HG03175 (cell line): Measurements from ENCODE around the gene RSPO3.

ENCODE experiments used
- ATAC-seq: cut with Tn5 transposase; IDR thresholded peaks from one replicate; pipeline ENCODE4 v1.9.1; 2021; ENCODE audit warnings: mild to moderate bottlenecking, moderate library complexity; ENCODE audit not compliant: unreplicated experiment

RSPO3 gene

DNA sequence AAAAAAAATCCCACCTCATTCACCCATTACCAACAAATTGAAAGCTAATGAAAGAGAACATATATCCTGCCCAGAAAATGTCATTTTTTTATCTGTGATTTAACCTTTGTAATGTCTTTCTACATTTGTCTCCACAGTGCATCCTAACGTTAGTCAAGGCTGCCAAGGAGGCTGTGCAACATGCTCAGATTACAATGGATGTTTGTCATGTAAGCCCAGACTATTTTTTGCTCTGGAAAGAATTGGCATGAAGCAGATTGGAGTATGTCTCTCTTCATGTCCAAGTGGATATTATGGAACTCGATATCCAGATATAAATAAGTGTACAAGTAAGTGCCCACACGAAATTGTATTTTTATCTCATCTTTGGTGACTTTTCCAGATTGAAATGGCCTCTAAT is 30.0 kb downstream of the RSPO3 start:
- ATAC-seq, result no peak

DNA sequence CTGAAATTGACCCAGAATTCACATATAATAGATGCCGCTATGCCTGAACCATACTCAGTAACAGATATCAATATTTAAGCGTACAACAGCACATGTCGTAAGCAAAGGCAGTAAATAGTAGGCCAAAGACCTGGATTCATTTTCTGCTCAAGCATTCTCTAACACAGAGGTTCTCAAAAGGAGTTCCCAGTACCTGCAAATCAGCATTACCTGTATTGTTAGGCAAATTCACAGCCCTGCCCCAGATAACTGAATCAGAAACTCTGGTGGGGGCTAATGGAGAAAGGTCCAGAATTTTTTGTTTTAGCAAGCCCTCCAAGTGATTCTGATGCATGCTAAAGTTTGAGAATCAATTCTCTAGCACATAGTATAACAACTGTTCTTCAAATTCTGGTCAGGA is 36.0 kb downstream of the RSPO3 start:
- no peak for ATAC-seq

DNA sequence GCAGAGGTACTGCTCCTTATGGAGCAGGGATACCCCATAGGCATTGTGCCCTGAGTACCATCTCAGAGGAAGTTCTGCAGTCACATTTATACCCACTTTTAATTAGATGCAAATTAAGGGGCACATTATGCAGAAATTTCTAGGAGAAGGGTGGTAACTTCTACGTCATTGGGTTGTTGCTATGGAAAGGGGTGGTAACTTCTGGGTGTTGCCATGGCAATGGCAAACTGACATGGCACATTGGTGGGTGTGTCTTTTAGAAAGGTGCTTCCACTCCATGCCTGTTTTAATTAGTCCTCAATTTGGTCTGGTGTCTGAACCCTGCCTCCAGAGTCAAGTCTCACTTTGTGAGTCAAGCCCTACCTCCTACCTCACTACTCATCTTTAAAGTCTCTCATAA is 42.0 kb downstream of the RSPO3 start:
- no peak for ATAC-seq

DNA sequence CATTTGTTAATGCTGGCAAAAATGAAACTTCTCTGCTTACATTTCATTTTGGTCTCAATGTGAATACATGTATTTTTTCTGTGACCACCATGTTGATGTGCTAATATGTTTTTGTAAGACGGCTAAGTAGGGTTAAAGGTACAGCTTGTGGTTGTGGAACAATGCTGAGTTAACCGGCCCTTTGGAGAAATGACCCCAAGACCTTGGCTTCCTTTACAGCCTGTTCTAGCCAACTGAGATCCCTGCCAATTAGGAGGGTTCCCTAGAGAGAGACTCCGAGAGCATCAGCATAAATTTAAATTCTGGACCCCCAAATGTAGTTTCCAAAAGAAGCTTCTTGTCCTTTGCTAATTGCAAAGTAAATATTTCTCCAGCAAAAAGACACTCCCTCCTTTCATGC is 44.4 kb downstream of the RSPO3 start:
- ATAC-seq, result no peak

DNA sequence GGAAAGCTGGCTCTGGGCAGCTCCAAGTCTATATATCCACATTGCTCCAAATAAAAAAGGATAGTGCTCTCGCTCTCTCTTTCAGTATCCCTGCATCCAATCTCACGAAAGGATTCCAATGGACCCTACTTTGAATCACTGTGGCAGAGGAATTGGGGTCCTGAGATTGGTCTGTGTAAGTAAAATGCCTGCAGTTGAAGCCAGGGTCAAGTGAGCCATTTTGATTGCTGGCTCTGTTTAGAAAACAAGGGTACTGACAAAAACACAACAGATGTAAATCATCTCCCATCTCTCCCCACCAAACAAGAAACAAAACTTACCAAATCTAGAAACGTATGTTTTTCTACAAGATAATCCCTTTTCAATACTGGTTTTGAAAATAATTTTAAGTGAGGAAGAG is 45.6 kb downstream of the RSPO3 start:
- ATAC-seq, result no peak

DNA sequence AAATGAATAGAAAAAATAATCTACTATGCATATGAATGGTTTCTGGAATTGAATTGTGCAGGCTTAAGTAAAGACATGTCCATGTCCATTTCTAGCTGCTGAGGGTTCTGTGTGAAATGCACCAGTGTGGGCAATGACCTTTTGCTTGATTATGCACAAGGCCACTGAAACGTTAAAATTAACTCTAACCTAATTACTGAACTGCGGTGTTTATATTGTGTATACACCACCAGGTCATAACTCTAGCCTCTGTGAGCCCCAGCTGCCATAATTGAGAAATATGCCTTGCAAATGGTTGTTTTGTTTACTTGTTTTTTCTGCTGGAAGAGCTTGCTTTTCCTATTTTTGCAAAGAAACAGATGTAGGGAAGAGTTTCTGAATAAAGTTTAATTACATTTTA is 46.1 kb downstream of the RSPO3 start:
- no peak for ATAC-seq

DNA sequence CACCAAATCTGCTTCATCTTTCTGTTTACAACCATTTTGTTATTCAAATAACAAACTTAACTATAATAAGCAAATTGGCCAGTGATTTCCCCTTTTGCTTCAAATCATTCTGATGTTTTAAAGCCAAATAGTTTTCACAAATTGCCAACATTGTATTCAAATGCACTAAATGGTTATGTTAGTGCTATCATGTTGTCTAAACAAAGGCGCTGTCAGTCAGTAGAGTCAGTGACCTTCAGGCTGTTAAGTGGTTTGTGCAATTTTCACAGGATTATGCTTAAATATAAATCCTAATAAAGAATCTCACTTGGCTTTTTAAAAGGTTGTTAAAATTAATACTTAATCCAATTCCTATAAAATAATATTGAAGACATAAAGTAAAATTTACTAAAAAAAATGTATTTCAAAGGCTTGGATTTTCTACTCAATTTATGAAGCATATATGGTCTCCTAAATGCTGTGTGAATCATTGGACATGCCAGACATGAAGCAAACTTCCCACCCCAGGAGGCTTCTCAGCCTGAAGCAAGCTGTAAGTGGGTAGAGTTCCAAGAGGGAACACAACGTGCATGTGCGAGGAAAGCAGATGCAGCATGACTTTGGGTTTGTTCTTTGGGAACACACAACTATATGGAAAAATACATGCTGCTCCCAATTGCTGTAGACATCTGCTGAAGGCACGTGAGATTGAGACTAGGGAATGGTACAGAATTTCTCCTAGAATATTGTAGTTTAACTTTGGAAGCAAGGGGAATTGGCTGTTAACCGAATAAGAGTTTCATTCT is 54.9 kb downstream of the RSPO3 start:
- no peak for ATAC-seq

DNA sequence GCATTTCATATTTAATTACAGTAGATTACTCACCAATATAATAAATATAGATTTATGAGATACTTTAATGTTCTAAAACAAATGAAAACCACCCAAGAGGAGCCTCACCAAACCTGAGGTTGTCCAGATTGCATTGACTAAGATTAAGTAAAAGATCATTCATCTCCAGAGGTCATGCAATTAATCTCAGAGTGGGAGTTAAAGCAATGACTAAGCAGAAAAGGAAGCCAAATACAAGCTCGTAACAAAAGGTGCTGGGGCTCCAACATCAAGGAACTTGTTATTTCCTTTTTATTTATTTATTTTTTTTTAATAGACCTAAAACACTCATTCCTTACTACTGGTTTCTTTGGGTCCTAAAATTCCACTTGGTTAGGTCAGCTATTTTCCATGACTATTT is 57.7 kb downstream of the RSPO3 start:
- ATAC-seq, result no peak

DNA sequence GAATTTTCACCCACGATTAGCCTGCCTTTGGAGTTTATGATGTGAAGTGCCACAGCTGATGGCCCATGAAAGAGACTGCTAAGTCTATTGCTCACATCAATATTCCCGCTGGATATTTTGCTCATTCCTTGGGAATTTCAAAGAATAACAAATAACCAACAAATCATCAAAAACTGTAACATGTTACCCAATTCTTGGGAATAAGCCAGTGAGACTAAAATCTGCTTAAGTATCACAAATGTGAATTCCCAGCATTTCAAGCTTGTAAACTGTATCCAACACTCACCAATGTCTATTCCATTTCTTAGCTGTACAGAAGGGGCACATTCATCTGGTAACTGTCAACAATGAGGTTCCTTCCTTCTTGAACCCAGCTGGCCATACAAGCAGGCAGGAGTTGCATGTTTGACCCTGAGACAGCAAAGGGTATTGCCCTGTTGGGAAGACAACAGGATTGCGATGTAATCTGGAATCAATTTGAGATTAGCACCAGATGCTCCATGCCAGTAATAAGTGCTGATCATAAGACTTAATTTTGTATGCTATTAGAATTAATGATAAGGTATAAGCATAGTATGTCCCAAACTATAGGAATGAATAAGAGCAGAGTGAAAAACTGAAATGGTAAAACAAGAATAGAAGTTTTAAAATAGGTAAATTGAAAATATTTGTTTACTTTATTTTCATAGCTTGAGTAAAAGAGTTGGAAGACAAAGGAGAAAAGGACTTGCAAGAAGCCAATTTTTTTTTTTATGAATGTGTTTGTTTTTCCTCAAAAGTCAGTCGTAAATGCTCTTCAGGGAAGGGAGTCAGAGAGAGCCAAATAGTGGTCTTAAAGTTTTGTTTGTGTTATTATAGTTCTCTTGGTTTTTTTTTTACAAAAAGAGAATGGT is 58.8 kb downstream of the RSPO3 start:
- ATAC-seq, result no peak

DNA sequence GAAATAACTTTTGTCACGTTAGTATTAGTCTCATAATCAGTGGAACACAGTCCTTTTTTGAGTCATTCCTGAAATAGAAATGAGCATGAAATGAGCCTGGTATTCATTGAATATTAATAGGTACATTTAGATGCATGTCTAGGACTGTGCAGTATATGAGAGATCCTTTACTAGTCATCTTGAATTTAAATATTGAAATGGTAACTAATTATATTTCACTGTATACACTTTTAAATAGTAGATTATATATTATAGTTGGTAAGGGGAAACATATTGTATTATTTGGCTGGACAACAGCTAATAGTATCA is 59.4 kb downstream of the RSPO3 start:
- ATAC-seq, result no peak

DNA sequence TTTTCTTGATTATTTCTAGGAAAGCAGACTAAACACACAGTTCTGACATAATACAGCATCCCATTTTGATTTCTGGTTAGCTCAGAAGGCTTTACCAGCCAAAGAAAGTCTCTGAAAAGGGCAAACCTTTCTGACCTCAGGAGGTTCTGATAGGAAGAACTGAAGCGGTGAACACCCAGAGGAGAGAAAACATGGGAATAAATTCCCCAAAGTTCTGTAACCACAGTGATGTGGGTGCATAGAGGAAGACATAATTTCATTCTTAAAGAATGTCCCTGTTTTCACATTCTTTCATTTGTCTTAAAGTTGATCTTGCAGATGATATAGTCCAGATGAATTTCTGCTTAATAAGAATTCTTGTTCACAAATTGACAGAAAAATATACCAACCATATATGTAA is 60.3 kb downstream of the RSPO3 start:
- no peak for ATAC-seq

DNA sequence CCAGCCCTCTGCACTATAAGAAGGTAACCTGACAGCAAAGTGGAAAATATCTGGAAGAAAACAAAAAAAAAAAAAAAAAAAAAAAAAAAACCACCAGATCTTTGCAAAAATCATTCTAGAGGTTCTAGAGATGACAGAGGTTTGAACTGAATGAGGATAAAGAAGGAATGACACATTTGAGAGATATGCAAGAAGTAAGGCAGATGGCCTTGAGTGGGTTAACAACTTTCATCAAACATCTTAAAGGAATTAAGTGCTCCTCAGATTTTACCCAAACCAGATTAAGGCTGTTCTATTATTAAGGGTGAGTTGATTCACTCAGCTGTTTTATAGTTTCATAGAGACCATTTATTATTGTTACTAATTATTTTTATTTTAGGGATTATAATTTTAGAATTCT is 62.0 kb downstream of the RSPO3 start:
- ATAC-seq, result no peak

DNA sequence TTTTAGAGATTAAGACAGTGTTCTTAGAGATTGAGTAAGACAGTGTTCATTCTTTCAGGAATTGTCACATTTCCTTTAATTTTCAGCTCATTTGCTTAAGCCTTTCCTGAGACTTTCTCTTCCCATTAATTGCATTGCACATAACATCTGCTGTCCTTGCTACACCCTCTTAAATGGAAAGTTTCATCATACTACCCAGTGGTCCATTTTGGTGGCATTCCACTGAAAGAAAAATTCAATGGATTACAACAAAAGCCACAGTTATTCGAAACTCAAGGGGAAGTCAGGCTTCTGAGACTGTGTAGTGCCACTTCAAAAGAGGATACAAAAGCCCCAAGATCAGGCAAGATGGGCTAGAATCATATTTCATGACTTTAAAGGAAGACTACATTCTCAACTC is 64.0 kb downstream of the RSPO3 start:
- ATAC-seq, result no peak

DNA sequence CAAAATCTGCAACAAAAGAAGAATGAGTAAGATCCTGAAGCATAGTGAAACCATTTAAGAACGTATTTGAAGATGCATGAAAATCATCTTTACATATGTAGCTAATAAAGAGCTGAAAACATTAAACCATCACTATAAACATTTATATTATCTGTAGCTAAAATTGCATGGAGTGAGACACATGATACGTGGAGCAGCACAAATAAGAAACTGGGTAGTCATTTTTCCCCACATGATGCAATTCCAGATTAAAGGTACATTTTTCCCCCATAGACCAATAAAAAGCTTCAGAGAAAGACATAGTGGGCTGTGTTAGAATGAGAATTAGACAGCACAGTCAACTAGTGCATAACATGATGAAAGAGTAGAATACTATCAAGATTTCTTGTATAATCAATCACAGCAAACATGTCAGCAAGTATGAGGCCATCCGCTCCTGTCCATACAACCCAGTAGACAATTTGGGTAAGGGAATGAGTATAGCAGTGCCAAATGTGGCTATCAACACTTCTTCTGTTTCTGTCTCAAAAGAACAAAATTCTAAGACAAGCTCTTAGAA is 67.0 kb downstream of the RSPO3 start:
- no peak for ATAC-seq

DNA sequence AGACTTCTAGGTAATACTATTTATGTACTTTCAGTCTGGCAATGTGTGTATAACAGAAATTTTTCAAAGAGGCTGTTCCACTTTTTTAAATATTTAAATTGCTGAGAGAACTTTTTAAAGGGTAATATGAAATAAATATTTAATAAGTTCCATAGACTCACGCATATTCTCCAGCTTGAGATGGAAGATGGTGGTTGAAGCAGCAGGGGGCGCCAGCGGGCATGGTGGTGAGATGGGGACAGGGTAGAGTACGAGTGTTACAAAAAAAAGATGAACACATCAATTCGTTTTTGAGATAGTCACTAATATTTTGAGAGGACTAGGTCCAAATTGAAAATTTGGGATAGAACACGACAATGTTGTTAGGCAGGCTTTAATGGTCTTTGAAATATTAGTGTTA is 68.4 kb downstream of the RSPO3 start:
- ATAC-seq, result peak; percentile 70

DNA sequence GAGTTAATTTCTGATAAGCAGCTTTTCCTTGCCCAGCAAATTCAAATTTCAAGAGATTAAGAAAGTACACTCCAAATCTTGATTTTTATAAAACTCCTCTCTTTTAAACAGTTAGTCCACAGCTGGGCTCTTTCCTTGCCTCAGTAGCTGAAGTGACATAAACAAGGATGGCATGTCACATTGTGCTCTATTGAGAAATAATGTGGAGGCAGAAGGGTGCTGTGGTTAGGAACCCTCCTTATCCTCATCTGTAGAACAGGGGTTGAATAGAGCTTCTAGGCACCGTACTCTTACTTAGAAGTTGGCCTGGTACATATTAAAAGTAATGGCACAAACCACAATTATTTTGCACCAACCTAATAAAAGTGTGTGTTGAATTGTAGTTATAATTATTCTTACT is 70.3 kb downstream of the RSPO3 start:
- ATAC-seq, result no peak

DNA sequence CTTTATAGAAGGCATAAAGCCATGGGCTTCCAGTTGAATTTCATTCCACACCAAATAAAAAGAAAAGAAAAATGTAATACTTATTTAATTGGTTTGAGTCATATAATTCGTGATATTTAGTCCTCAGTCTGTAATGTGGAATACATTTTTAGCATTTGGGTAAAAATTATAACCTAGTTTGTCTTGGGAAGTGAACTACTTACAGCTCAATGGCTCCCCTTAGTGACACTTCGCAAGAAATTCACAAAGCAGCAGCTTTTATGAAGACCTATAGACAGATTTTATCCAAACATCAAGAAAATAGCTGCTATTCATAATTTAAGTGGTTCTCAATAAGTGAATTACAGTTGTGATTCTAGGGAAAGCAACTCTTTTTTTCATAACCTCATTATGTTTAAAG is 72.1 kb downstream of the RSPO3 start:
- no peak for ATAC-seq

DNA sequence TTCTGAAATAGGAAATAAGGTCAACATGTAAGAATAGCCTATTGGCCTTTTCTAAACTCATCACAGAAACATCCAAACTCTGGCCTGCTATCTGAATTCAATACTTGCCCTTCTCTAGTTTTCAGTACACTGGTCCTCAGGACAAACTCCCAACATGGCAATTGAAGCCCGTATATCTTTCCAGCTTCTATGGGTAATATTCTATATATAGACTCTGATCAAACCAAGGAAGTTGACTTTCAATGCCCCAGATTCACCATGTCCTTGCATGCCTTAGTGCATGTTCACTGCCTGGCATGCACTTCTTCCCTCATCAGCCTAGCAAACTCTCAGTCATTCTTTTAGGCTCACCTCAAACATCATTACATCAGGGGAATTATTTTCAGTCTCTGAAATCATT is 73.2 kb downstream of the RSPO3 start:
- ATAC-seq, result no peak

DNA sequence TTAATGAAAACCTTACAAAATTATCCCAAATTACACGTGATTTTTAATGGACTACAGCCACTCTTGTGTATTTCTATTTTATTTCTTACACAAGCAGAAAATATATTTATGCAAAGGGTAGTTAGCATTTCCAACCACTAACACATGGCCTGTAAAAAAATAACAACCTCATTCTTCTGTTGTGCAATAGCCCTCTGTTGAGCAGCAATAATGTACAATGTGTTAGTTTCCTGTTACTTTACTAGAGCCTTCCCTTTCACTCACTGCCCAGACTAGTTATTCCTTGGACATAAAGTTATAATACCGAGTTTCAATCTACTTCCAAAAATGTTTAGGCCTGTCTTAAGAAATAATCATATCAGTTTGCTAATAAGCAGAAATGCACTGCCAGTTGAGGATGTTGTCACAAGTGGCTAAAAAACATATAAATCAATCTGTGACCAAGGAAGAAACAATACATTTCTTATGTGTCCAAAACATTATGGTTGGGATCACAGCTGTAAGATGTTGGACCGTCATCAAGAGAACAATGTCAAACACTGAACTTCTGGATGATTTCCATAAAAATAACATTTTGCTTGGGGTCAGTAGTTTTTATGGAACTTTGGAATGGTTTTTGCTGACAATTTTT is 74.6 kb downstream of the RSPO3 start:
- ATAC-seq, result no peak

DNA sequence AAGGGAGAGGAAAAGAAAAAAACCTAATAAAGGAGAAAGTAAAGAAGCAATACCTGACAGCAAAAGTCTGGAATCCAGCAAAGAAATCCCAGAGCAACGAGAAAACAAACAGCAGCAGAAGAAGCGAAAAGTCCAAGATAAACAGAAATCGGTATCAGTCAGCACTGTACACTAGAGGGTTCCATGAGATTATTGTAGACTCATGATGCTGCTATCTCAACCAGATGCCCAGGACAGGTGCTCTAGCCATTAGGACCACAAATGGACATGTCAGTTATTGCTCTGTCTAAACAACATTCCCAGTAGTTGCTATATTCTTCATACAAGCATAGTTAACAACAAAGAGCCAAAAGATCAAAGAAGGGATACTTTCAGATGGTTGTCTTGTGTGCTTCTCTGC is 77.4 kb downstream of the RSPO3 start:
- no peak for ATAC-seq

DNA sequence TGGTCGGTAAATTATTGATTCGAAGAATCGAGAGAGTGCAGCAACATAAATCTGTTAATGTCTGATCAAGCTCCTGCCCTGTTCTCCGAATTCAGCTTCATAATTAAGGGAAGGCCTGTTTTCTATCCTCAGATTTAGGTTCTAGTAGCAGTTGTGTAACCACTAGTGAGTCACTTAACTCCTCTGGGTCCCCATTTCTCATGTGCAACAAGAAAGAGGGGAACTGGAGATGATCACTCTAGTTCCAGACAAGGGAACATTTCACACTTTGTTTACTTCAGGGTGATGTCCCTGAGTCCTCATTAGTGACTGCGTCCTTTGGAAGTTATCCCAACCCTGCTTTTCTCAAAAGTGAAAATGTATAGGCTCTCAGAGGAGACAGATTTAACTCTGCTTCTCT is 80.1 kb downstream of the RSPO3 start:
- ATAC-seq, result no peak

DNA sequence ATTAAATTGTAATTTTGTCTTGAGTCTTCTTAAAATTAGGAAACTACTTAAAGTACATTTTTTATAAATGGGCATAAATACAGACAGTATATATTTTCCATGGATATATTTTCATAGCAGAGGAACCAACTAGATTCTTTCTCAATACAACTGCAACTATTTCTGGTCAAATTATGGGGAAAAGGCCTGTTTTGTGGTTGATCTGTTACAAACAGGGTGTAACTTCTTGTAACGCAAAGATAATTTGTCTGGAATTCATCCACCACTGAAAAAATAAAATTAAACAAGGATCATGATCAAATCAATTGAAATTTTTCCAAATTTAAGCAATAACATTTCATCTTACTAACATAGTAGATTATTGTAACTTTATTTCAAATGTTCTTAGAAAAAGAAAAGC is 81.0 kb downstream of the RSPO3 start:
- no peak for ATAC-seq
